ENCODE measurements around the gene BHLHE40.

GRCh38 chr3:4974154-4974553 lies 5.1 kb upstream of the BHLHE40 start:
- TF ChIP-seq CTCF (IDR thresholded peaks at IDR 0.05; ENCODE audit: insufficient read depth, low read length, poor library complexity, severe bottlenecking) (no peak), EZH2phosphoT487 (conservative IDR thresholded peaks at IDR 0.05; ENCODE audit: low read length) (no peak)
